Measurements from ENCODE around the gene PARN. TPM values are rescaled to one million over a fixed set of nuclear protein-coding genes. Genes with fewer than 3 reads are reported as not detected.
A peak's percentile ranks its signal among the peaks of the same experiment; 100 is the strongest.

PARN gene
- total RNA-seq, result 10 to 100 TPM; 19.5 to 26.0 TPM

GRCh38 chr16:14629919-14630619 lies at the start of gene PARN:
PARN (minus strand) TSS chr16:14630260; CDS start chr16:14630125, 135 bp downstream.
- H3K9me3 ChIP-seq, result no peaks in the 10 kb centered on the region
- TF ChIP-seq, protein P1, sequence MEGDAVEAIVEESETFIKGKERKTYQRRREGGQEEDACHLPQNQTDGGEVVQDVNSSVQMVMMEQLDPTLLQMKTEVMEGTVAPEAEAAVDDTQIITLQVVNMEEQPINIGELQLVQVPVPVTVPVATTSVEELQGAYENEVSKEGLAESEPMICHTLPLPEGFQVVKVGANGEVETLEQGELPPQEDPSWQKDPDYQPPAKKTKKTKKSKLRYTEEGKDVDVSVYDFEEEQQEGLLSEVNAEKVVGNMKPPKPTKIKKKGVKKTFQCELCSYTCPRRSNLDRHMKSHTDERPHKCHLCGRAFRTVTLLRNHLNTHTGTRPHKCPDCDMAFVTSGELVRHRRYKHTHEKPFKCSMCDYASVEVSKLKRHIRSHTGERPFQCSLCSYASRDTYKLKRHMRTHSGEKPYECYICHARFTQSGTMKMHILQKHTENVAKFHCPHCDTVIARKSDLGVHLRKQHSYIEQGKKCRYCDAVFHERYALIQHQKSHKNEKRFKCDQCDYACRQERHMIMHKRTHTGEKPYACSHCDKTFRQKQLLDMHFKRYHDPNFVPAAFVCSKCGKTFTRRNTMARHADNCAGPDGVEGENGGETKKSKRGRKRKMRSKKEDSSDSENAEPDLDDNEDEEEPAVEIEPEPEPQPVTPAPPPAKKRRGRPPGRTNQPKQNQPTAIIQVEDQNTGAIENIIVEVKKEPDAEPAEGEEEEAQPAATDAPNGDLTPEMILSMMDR (IDR thresholded peaks at IDR 0.05), result no peak
- peaks cover 26% of the 10 kb centered on the region for H3K36me3 ChIP-seq
- peak within 1 kb of the TSS; percentile 55 to 89 for H3K4me3 ChIP-seq
- DNase-seq (ENCODE audit: low spot score), result peak; percentile 97
- peak within 1 kb of the TSS; percentile 78 to 89 for H3K27ac ChIP-seq
- no peaks in the 10 kb centered on the region for H3K27me3 ChIP-seq
- peaks cover 0 to 37% of the 10 kb centered on the region in 2 donors for H3K4me1 ChIP-seq

GRCh38 chr16:14678748-14679497 lies 48.9 kb upstream of the PARN start:
- no peak overlapping the region for H3K27ac ChIP-seq
- no peak for DNase-seq (ENCODE audit: low spot score)
- no peaks in the 10 kb centered on the region for H3K9me3 ChIP-seq
- no peaks in the 10 kb centered on the region for H3K4me1 ChIP-seq
- no peak overlapping the region for H3K4me3 ChIP-seq
- no peaks in the 10 kb centered on the region for H3K36me3 ChIP-seq
- TF ChIP-seq, protein P1 (IDR thresholded peaks at IDR 0.05), result no peak
- no peaks in the 10 kb centered on the region for H3K27me3 ChIP-seq

DNA sequence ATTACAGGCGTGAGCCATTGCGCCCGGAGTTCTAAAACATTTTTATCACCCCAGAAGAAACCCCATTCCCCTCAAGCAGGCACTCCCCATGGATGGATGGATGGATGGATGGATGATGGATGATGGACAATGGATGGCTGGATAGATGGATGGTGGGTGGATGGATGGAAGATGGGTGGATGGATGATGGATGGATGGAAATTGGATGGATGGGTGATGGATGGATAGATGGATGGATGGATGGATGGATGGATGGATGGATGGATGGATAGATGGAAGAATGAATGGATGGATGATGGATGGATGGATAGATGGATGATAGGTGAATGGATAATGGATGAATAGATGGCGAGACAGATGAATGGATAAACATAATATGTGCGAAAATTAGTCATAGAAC lies 47.6 kb upstream of the PARN start:
- H3K27ac ChIP-seq, result no peak overlapping the region
- TF ChIP-seq, protein P1 (IDR thresholded peaks at IDR 0.05), result no peak
- H3K9me3 ChIP-seq, result no peaks in the 10 kb centered on the region
- no peak overlapping the region for H3K4me3 ChIP-seq
- H3K4me1 ChIP-seq, result no peaks in the 10 kb centered on the region
- no peaks in the 10 kb centered on the region for H3K36me3 ChIP-seq
- DNase-seq (ENCODE audit: low spot score), result no peak
- H3K27me3 ChIP-seq, result no peaks in the 10 kb centered on the region

DNA sequence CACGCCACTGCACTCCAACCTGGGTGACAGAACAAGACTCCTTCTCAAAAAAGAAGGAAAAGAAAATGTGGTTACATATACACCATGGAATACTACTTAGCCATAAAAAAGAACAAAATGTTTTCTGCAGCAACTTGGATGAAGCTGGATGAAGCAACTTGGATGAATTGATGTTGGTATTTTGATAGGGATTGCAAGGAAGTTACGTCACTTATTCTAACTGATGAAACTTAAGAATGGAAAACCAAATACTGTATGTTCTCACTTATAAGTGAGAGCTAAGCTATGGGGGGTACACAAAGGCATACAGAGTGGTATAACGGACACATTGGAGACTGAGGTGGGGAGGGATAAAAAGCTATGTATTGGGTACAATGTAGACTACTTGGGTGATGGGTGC lies 46.6 kb upstream of the PARN start:
- no peaks in the 10 kb centered on the region for H3K36me3 ChIP-seq
- H3K4me1 ChIP-seq, result no peaks in the 10 kb centered on the region
- no peak overlapping the region for H3K4me3 ChIP-seq
- H3K27me3 ChIP-seq, result no peaks in the 10 kb centered on the region
- H3K27ac ChIP-seq, result no peak overlapping the region
- no peaks in the 10 kb centered on the region for H3K9me3 ChIP-seq
- TF ChIP-seq, protein P1 (IDR thresholded peaks at IDR 0.05), result no peak
- no peak for DNase-seq (ENCODE audit: low spot score)

DNA sequence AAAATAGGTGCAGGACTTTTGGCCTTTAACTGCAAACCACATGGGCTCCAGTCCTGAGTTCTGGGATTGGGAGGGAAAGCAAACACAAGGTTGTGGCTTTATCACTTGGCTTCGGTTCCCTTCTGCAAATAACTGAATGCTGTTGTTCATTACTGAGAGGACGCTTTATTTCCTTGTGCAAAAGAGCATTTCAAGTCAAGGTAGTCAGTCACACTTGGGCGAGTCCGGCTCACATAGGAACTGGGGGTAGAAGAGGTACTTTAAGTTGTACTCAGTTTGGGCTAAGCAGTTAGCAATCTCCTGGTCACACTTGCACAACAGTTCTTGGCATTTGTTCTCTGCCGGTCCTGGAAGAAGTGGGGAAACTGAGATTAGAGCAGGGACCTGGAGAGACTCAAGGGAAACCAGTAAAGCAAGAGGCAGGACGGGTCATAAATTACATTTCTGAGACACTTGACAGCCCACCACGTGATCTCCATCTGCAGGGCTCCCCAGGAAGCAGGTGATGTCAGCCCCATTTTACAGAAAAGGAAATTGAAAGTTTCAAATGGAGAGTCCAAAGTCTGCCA lies 42.4 kb upstream of the PARN start:
- Histone ChIP-seq H3K36me3 (peaks cover 17% of the 10 kb centered on the region), H3K4me3 (no peak overlapping the region), H3K4me1 (no peaks in the 10 kb centered on the region), H3K9me3 (no peaks in the 10 kb centered on the region), H3K27me3 (no peaks in the 10 kb centered on the region), H3K27ac (no peak overlapping the region)
- DNase-seq (ENCODE audit: low spot score), result no peak
- TF ChIP-seq, protein P1 (IDR thresholded peaks at IDR 0.05), result no peak
